ENCODE measurements around the gene CDC5L. TPM values are rescaled to one million over a fixed set of nuclear protein-coding genes. Genes with fewer than 3 reads are reported as not detected.
"Not testable (repeated sequence)": the region's sequence is repeated elsewhere in the genome, so short reads cannot be mapped to it uniquely, and the experiment has no call there.

The CDC5L gene
- total RNA-seq, 4 donors from 2014 or later = 10.0 to 19.3 (median 14.7) TPM

GRCh38 chr6:44341095-44341890 lies 46.2 kb upstream of the CDC5L start:
- no peak for TF ChIP-seq POLR2A (IDR thresholded peaks at IDR 0.05)
- TF ChIP-seq, protein P1, sequence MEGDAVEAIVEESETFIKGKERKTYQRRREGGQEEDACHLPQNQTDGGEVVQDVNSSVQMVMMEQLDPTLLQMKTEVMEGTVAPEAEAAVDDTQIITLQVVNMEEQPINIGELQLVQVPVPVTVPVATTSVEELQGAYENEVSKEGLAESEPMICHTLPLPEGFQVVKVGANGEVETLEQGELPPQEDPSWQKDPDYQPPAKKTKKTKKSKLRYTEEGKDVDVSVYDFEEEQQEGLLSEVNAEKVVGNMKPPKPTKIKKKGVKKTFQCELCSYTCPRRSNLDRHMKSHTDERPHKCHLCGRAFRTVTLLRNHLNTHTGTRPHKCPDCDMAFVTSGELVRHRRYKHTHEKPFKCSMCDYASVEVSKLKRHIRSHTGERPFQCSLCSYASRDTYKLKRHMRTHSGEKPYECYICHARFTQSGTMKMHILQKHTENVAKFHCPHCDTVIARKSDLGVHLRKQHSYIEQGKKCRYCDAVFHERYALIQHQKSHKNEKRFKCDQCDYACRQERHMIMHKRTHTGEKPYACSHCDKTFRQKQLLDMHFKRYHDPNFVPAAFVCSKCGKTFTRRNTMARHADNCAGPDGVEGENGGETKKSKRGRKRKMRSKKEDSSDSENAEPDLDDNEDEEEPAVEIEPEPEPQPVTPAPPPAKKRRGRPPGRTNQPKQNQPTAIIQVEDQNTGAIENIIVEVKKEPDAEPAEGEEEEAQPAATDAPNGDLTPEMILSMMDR (IDR thresholded peaks at IDR 0.05) = no peak
- DNase-seq = no peak
- no peak overlapping the region for H3K27ac ChIP-seq
- H3K4me1 ChIP-seq = peaks cover 0 to 19% (median 0%) of the 10 kb centered on the region in 3 donors
- H3K4me3 ChIP-seq = no peak overlapping the region
- intact Hi-C loops (cut with DNase I) = no loop called here
- no peaks in the 10 kb centered on the region for H3K36me3 ChIP-seq
- no peaks in the 10 kb centered on the region for H3K9me3 ChIP-seq
- peaks cover 0 to 58% (median 5%) of the 10 kb centered on the region in 4 donors for H3K27me3 ChIP-seq
- 56 to 59% methylated on average over 7 to 8 of the region's 8 CpGs for WGBS, 2 donors

DNA sequence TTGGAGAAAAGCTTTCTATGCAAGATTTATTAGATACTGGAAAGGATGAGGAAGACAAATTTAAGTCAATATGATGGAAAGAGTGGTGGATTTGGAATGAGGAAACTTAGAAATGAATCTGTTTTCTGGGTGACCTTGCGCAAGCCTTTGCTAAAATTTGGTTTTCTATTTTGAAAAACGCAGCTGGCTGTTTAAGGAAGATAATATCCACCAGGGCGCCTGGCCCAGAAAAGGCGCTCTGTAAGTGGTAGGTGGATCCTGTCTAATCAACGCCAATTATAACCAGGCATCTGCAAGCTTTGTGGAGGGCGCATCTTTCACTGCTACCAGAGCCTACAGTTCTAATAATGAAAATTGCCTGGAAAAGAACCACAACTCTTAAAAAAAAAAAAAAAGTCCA lies 45.5 kb upstream of the CDC5L start:
- H3K36me3 ChIP-seq = no peaks in the 10 kb centered on the region
- peak overlapping the region in 2 of 4 donors; percentile 27 to 47 for H3K4me3 ChIP-seq
- WGBS, 2 donors = 31 to 39% methylated on average over 6 of the region's 6 CpGs
- intact Hi-C loops (cut with DNase I) = no loop called here
- DNase-seq = no peak
- peaks cover 0 to 19% (median 0%) of the 10 kb centered on the region in 3 donors for H3K4me1 ChIP-seq
- no peak overlapping the region for H3K27ac ChIP-seq
- TF ChIP-seq POLR2A (IDR thresholded peaks at IDR 0.05) = no peak
- TF ChIP-seq, protein P1 (IDR thresholded peaks at IDR 0.05) = no peak
- H3K9me3 ChIP-seq = no peaks in the 10 kb centered on the region
- H3K27me3 ChIP-seq = peaks cover 0 to 63% (median 5%) of the 10 kb centered on the region in 4 donors

- H3K36me3 ChIP-seq = no peaks in the 10 kb centered on the region
- peaks cover 0 to 19% (median 0%) of the 10 kb centered on the region in 3 donors for H3K4me1 ChIP-seq
- H3K27ac ChIP-seq = no peak within 1 kb of the TSS
- intact Hi-C loops (cut with DNase I) = no loop called here
- 7 to 8% methylated on average over 4 to 5 of the region's 31 CpGs for WGBS, 2 donors
- no peak for TF ChIP-seq POLR2A (IDR thresholded peaks at IDR 0.05)
- TF ChIP-seq, protein P1 (IDR thresholded peaks at IDR 0.05) = no peak
- DNase-seq = no peak
- no peaks in the 10 kb centered on the region for H3K9me3 ChIP-seq
- peaks cover 0 to 62% (median 5%) of the 10 kb centered on the region in 4 donors for H3K27me3 ChIP-seq
- peak within 1 kb of the TSS in 2 of 4 donors; percentile 27 to 47 for H3K4me3 ChIP-seq
Measured at GRCh38 chr6:44342489-44342888, 45.0 kb upstream of the CDC5L start, which contains the start of gene SPATS1. TSS of gene SPATS1 (plus strand) at chr6:44342650. CDS start at chr6:44343096, 446 bp downstream.

- H3K36me3 ChIP-seq; intact Hi-C loops (cut with DNase I); DNase-seq; H3K9me3 ChIP-seq; H3K4me3 ChIP-seq; H3K27ac ChIP-seq: not testable (repeated sequence)
- Histone ChIP-seq H3K4me1 (peaks cover 0 to 11% (median 0%) of the 10 kb centered on the region in 3 donors), H3K27me3 (peaks cover 0 to 53% (median 5%) of the 10 kb centered on the region in 4 donors)
- 74 to 76% methylated on average over 4 of the region's 4 CpGs for WGBS, 2 donors
Measured at GRCh38 chr6:44346818-44347217, 40.7 kb upstream of the CDC5L start.

DNA sequence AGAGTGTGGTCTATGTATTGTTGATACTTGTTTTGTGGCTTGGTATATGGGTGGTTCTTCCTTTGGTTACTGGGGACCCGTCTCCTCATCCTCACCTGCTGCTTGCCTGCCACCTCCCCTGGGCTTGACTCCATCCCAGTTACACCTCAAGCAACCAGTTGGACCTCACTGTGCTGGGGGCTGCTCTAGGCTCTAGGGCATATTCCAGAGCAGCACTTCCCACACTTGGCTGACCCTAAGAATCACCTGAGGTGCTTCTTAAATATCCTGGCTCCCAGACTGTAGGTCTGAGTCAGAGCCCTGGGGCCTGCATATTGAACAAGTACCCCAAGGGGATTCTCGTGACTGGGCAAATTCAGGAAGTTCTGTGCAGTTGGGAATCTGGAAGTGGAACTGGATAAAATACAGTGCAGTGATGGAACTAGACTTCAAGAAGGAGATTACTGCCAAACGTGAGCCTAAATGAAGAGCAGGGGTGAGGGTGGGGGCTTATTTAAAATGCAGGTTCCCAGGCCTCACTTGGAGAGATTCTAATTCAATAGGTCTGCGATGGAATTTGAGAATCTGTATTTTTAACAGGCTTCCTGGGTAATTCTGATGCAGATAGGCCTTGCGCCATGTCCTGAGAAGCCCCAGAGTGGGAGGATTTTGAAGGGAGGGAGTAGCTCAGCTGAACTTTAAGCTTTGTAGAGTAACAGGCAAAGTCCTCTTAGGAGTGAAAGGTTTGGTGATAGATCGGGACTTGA lies 37.4 kb upstream of the CDC5L start:
- Histone ChIP-seq H3K27ac (no peak overlapping the region), H3K9me3 (no peaks in the 10 kb centered on the region), H3K4me3 (no peak overlapping the region), H3K36me3 (no peaks in the 10 kb centered on the region), H3K4me1 (peaks cover 0 to 6% (median 0%) of the 10 kb centered on the region in 3 donors), H3K27me3 (peaks cover 0 to 20% (median 0%) of the 10 kb centered on the region in 4 donors)
- WGBS, 2 donors = 64 to 65% methylated on average over 6 of the region's 6 CpGs
- TF ChIP-seq, protein P1 (IDR thresholded peaks at IDR 0.05) = no peak
- TF ChIP-seq POLR2A (IDR thresholded peaks at IDR 0.05) = no peak
- no peak for DNase-seq
- intact Hi-C loops (cut with DNase I) = no loop called here

DNA sequence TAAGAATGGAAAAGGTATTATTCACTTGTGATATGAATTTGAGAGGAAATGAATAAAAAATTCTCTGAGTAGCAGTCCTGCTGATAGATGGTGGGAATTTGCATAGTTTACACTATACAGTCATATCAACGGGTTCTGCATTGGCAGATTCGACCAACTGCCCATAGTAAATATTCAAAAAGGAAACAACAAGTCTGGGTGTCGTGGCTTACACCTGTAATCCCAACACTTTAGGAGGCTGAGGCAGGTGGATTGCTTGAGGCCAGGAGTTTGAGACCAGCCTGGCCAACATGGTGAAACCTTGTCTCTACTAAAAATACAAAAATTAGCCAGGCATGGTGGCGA lies 36.9 kb upstream of the CDC5L start:
- H3K4me3 ChIP-seq; H3K4me1 ChIP-seq; H3K27ac ChIP-seq; intact Hi-C loops (cut with DNase I); H3K9me3 ChIP-seq; DNase-seq; H3K36me3 ChIP-seq: not testable (repeated sequence)
- H3K27me3 ChIP-seq = peaks cover 0 to 17% (median 0%) of the 10 kb centered on the region in 4 donors
- WGBS, 2 donors = 72 to 81% methylated on average over 4 of the region's 4 CpGs

Measured in esophagus squamous epithelium (tissue), 5 donors.